Measurements from ENCODE around the gene HAGH. TPM values are rescaled to one million over a fixed set of nuclear protein-coding genes. Genes with fewer than 3 reads are reported as not detected.

HAGH gene
- total RNA-seq, 2 experiments from 2014 or later: 26.9 to 29.9 TPM

DNA sequence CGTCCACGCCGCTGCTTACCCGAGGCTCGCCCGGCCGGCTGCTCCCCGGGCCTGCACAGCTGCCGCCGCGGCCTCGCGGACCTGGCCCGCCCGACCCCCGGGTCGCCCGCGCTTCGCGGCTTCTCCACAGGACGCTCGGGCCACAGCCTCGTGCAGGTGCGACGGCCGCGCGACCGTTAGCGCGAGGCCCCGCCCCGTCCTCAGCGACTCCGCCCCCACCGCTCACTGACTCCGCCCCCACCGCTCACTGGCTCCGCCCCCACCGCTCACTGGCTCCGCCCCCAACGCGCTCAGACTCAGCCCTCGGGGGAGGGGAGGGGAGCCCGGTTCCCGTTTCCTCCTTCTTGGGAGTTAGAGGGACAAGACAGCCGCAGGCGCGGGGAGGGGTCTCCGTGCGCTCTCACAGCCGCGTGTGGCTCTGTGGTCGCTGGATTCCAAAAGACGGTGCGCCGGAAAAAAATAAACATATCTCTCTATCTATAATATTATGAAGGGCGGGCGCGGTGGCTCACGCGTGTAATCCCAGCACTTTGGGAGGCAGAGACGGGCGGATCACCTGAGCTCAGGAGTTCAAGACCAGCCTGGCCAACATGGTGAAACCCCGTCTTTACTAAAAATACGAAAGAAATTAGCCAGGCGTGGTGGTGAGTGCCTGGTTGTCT is 45.5 kb upstream of the HAGH start, which contains the start of gene MEIOB:
TSS of gene MEIOB (minus strand) at position 191 of the 662 bp plus-strand sequence. CDS start 3,989 bp downstream, outside the sequence.
- intact Hi-C loops (cut with micrococcal nuclease; ENCODE audit: unreplicated experiment): no loop called here
- POLR2A ChIA-PET: no interaction called here
- no peak within 1 kb of the TSS for H2AFZ ChIP-seq (ENCODE audit: low read length)

DNA sequence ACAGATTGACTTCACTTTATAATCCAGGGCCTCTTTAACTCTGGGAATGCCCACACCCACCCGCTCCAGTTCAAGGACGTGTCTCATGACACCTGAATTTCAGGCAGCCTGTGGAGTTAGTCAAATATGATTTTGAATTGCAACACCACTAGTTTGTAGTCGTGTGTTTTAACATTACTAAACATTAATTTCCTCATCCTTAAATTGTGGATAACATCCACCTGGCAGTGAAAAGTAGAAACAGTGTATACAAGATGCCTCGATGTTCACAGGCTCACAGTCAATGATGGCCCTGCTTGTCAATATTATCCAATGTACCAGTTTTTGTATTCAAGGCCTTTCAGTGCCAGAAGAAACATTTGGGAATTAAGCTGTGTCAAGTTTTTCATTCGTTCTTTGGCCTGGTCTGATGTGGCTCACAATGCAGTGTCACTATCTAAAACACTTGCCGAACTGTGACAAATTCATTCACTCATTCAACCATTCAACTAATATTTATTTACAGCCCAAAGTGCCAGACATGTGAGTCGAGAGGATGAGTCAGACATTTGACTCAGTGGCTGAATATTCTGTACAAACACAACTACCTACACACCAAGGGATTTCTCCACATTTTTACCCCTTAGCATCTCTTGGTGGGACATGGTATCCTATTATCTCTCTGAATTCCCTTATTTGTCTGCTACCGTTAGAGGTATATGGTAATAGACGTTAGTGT is 43.9 kb upstream of the HAGH start:
- H2AFZ ChIP-seq (ENCODE audit: low read length): no peak overlapping the region
- no peak overlapping the region for H3K4me3 ChIP-seq (ENCODE audit: low read depth, low read length, poor library complexity, severe bottlenecking)
- H3K9me2 ChIP-seq (ENCODE audit: insufficient read depth, low read length): no peaks in the 10 kb centered on the region
- H3K4me1 ChIP-seq (ENCODE audit: insufficient read depth, low read length, poor library complexity, severe bottlenecking): no peaks in the 10 kb centered on the region
- CTCF ChIA-PET (ENCODE audit: unreplicated experiment): no interaction called here
- intact Hi-C loops (cut with micrococcal nuclease; ENCODE audit: unreplicated experiment): no loop called here
- no peak for DNase-seq (ENCODE audit: low spot score)
- H3K79me2 ChIP-seq (ENCODE audit: insufficient read depth, low read depth, low read length): no peaks in the 10 kb centered on the region
- H3K36me3 ChIP-seq (ENCODE audit: insufficient read depth, low read length): no peaks in the 10 kb centered on the region
- TF ChIP-seq, protein P1, sequence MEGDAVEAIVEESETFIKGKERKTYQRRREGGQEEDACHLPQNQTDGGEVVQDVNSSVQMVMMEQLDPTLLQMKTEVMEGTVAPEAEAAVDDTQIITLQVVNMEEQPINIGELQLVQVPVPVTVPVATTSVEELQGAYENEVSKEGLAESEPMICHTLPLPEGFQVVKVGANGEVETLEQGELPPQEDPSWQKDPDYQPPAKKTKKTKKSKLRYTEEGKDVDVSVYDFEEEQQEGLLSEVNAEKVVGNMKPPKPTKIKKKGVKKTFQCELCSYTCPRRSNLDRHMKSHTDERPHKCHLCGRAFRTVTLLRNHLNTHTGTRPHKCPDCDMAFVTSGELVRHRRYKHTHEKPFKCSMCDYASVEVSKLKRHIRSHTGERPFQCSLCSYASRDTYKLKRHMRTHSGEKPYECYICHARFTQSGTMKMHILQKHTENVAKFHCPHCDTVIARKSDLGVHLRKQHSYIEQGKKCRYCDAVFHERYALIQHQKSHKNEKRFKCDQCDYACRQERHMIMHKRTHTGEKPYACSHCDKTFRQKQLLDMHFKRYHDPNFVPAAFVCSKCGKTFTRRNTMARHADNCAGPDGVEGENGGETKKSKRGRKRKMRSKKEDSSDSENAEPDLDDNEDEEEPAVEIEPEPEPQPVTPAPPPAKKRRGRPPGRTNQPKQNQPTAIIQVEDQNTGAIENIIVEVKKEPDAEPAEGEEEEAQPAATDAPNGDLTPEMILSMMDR (conservative IDR thresholded peaks at IDR 0.05; ENCODE audit: low read length): no peak
- TF ChIP-seq EZH2phosphoT487 (IDR thresholded peaks at IDR 0.05; ENCODE audit: borderline replicate concordance, low read depth, low read length): no peak
- BruUV-seq (replicated peaks): no TSS peak
- no peaks in the 10 kb centered on the region for H3K9me3 ChIP-seq (ENCODE audit: low read length)
- POLR2A ChIA-PET: interaction anchor here (0.6 kb wide), 1 partner anchor 16 kb away, joined by 4 read pairs; no protein-coding TSS in a partner anchor
- no peak overlapping the region for H3K4me2 ChIP-seq (ENCODE audit: low read length)
- no peak overlapping the region for H3K27ac ChIP-seq (ENCODE audit: low read depth, low read length, poor library complexity, severe bottlenecking)
- no peaks in the 10 kb centered on the region for H4K20me1 ChIP-seq (ENCODE audit: insufficient read depth, low read length)

More for the DNA sequence above, 45.5 kb upstream of the HAGH start, which contains the start of gene MEIOB:
- TF ChIP-seq, protein P1 (conservative IDR thresholded peaks at IDR 0.05; ENCODE audit: low read length): no peak
- no TSS peak for BruUV-seq (replicated peaks)
- Histone ChIP-seq H3K4me2 (ENCODE audit: low read length) (no peak within 1 kb of the TSS), H3K27ac (ENCODE audit: low read depth, low read length, poor library complexity, severe bottlenecking) (no peak within 1 kb of the TSS), H3K9me3 (ENCODE audit: low read length) (no peaks in the 10 kb centered on the region), H3K4me3 (ENCODE audit: low read depth, low read length, poor library complexity, severe bottlenecking) (no peak within 1 kb of the TSS), H3K36me3 (ENCODE audit: insufficient read depth, low read length) (no peaks in the 10 kb centered on the region), H3K79me2 (ENCODE audit: insufficient read depth, low read depth, low read length) (no peaks in the 10 kb centered on the region), H3K4me1 (ENCODE audit: insufficient read depth, low read length, poor library complexity, severe bottlenecking) (no peaks in the 10 kb centered on the region), H4K20me1 (ENCODE audit: insufficient read depth, low read length) (no peaks in the 10 kb centered on the region), H3K9me2 (ENCODE audit: insufficient read depth, low read length) (no peaks in the 10 kb centered on the region)
- CTCF ChIA-PET (ENCODE audit: unreplicated experiment): no interaction called here
- no peak for DNase-seq (ENCODE audit: low spot score)

Measured in OCI-LY7 (cell line).